HG03520 (cell line): ENCODE measurements around the gene MCF2L.

Experiments used
- ATAC-seq: cut with Tn5 transposase; IDR thresholded peaks from one replicate; pipeline ENCODE4 v1.9.1; 2021; ENCODE audit warnings: mild to moderate bottlenecking, moderate library complexity; ENCODE audit not compliant: unreplicated experiment

MCF2L gene

DNA sequence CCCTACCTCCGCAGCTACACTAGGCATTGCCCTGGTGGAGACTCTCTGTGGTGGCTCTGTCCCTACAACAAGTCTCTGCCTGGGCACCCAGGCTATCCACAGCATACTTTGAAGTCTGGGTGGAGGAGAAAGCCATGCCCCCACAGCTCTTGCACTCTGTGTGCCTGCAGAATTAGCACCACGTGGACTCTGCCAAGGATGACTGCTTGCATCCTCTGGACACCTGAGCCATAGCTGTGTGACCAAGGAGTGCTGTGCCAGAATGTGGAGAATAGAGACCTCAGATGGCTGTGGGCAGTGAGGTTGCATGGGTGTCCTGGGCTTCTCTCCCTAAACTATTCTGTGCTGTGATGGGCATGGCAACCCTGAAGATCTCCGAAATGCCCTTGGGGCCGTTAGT is 21.2 kb upstream of the MCF2L start:
- ATAC-seq = no peak

DNA sequence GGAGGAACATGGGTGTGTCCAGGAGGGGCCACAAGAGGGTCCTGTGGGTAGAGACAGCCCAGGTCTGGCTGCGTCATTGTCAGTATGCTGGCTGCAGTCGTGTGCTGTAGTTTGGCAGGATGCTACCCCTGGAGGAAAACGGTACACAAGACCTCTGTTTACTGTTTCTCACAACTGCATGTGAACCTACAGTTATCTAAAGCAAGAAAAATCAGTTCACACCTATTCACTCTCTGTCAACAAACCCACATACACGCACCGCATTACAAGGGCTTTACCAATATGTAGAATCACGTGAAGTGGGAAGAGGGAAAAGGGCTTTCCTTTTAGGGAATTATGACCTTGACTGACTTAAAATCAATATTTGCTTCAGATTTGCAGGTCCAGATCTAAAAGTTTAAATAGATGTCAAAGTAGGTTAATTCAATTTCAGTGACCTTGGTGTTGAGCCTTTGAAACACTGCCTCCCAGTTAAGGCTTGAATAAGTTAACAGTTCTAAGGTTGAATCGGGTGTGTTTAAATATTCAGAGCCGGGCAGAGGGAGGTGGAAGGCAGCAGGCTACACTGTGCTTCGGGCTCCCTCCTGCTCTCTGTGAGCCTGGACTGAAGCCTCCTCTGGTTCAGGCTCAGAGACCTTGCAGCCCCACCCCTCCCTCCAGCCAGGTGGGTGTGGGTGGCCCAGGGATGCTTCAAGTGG is 17.2 kb upstream of the MCF2L start:
- ATAC-seq = no peak

DNA sequence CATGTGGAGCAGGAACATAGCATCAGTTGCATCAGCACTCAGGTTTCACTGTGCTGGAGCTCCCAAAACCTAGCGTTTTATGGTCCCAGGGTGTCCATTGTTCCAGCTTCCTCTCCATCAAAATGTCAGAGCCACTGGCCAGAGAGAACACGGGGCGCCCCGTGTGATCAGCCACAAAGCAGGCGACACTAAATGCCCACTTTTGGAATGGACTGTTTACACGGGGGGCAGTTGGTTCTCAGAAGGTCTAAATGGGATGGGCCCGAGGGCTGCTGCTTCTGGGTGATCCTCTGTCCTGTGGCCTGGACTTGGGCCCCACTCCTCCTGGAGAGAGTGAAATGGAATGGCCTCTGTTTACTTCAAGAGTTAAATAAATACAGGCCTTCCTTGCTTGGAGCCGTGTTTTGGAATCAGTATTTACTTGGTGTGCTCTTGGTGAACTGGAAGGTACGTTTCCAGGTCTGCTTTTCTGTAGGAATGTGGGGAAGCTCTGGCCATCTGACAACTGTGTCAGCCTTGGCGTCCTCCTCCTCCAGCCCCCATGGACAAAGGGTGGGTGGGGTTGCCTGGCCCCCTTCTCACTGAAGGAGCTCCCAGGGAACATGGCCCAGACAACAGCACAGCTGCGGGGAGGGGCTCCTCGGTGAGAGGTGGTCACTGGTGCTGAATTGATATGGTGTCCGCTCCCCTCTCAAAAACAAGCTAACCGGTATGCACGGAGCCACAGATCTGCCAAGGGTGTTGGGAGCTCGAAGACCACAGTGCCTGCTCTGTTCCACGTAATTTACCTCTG is 16.1 kb upstream of the MCF2L start:
- ATAC-seq = no peak

DNA sequence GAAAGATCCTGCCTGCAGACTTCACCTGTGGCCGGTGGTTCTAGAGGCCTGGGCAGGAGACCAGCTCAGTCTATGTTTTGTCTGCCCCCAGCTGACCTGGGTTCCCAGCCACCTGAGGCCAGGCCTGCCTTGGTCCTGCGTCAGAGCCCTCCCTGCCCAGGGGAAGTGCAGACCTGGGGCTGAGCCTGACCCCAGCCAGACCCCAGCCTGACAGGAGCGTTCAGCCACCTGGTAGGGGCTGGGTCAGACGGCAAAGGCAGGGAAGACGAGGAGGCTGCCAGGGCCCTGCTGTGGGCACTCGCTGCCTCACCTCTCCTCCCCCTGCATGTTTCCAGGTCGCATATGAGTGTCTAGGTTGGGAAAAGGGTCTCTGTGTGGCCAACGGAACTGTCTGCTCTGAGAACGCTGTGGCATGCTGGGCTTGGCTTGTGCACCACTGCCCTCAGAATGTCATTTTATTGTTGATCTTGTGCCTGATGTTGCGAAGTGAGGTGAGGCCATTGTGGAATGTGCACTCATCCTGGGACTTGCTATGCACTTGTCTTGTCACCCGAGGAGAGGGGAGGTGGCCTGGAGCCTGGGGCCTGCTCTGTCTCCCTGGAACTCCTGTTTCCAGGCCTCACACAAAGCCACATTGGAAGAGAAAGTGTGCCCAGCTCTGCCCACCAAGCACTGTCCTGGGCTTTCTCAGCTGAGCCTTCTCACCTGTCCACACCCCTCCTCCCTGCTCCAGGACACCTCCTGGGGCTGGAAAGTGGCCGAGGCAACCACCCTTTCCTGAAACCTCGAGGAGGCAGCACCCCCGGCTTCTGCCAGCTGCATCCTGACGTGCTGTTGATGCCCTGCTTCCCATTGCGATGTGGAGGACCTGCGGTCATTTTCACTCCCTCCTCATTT is 15.2 kb upstream of the MCF2L start:
- ATAC-seq = no peak

DNA sequence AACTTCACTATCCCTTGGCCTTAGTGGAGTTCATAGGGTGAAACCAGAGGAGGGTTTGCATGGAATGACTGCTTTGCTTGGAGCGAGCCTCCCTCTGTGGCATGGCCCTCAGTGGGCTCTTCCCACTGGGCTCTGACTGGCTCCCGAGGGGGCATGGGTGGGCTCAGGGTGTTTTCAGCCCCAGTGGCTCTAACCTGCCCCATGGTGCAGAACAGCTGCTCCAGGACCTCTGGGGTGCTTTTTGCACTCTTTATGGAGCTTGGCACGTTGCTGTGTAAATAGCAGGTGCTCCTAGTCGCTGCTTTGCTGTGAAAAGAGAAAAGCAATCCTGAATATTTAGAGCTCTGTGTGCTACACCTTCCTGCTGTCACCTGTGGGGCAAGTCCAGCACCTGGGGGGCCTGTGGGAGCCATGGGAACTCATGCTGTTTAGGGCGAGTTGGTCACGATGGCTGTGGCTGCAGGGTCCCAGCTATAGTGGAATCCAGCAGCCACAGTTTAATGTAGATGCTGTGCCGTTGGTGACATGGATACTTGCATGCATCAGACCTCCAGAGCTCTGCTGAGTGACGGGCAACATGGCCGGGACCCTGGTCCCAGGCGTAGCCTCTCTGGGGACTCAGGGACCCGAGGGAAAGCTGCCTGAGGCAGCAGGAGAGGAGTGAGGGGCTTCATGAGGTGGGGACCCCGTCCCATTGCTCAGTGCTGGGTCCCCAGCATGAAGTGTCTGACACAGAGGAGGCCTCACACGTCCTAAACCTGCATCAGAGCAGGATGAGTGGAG is 14.3 kb upstream of the MCF2L start:
- no peak for ATAC-seq

DNA sequence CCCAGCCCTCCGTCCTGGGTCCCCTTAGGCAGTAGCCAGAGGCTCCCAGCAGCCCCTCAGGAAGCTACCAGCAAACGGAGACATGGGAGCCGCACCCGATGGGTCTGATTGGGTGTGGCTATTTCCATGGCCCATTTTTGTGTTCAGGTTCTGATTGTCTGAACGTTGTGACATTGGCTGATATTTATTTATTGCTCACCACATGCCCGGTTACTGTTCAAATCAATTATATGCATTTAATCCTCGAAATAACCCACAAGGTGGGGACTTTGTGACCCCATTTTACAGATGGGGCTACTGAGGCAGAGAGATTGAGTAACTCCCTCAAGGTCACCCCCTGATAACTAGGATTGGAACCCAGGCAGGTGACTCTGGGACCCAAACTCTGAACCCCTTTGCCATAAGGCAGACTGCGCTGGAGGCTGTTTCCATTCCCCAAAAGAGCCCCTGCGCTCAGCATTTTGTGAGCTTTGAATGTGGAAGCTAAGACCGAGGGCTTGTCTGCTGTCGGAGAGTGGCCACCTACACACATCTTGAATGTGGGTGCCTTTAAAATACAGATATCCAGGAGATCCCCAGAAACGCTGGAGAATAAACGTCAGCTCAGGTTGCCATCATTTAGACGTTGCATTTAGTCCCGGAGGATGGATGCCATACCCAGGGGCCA is 13.6 kb upstream of the MCF2L start:
- no peak for ATAC-seq

DNA sequence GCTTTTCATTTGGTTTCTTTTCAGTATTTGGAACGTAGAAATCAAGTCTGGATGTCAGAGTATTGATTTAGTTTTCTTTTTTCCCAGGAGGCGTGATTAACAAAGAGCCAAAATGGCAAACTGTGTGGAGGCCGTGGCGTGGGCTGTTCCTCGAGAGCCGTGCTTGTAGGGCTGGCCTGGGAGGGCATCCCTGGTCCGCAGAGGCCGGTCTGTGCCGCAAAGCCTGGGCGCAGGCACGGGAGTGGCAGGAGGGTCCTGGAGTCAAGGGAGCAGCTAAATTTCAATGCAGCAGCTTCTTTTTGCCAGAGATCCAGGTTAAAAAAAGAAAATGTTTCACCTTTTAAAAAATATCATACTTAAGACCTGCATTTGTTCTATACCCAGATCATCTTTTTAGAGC is 13.1 kb upstream of the MCF2L start:
- ATAC-seq = no peak

DNA sequence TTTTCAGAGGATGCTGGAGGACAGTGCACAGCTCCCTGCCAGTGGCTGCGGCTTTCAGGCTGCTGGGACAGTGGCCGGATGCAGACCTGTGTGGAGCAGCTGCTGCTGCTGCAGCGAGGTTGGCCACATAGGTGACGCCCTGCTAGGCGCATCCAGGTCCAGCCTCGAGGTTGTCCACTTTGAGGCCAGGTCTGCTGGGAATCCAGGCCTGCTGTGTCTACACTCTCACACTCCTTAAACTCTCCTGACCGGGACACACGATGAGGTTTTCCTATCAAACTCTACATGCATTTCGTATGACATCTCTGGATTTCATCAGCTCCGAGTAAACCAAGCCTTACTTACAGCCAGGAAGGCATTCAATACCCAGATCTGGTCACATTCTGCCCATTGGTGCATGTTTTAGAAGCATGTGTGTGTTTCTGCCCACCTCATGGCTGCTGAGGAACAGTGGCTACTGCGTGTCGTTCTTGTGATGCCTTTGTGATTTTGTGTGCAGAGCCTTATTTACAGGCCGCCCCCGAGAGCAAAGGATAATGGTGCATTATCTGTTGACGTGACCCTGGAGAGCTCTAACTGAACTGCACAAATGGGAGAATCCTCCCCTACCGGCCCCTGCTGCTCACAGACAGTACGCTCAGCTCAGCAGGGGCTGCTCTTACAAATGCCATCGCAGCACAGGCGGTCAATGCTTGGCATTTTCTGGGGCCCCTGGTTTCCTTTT is 12.3 kb upstream of the MCF2L start:
- no peak for ATAC-seq

DNA sequence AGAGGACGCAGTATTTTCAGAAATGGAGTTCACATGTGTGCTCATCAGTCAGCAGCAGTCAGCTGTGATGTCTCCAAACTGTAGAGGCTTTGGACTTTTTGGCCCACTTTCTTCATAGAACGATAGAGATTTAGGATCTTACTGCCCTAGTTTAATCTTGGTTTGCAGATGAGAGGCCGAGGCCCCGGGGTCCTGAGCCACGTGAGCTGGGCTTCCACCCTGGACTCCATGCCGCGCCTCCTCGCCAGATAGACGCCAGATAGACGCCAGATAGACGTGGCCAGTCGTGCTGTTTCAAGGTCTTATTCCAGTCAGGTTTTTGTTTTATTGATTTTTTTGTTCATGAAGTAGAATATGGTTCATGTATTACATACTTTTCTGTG is 11.7 kb upstream of the MCF2L start:
- no peak for ATAC-seq

DNA sequence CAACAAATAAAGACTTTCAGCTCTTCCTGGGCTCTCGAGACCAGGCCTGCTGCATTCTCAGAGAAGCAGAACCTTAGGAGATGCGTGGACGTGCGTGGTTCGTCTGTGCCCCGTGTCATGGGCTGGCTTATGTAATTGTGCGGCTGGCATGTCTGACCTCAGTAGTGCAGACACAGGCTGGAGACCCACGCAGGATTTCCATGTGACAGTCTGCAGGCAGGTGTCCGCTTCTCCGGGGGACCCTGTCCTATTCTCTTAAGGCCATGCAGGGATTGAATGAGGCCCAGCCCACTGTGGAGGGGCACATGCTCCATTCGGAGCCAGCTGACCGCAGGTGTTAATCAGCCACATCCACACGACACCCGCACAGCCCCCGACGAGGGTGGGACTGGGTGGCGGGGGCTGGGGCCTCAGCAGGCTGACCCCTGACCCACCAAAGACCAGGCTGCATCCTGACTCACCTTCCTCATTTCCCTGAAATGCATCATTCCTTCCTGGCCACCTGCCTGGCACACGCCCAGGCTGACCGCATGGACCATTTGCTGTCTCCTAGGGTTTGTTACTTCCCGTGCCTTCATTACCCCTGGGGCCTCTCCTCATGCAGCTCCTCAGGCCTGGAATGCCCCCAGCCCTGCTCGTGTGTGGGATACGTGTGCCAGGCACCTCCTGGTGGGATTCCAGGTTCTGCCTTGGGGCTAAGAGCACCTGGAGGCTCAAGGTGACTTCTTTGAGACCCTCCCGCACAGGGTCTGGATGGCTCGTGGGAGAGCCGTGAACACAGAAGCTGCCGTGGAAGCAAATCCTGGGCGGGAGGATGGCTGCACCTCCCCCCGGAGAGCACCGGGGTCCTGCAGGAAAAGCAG is 10.7 kb upstream of the MCF2L start:
- ATAC-seq = no peak

DNA sequence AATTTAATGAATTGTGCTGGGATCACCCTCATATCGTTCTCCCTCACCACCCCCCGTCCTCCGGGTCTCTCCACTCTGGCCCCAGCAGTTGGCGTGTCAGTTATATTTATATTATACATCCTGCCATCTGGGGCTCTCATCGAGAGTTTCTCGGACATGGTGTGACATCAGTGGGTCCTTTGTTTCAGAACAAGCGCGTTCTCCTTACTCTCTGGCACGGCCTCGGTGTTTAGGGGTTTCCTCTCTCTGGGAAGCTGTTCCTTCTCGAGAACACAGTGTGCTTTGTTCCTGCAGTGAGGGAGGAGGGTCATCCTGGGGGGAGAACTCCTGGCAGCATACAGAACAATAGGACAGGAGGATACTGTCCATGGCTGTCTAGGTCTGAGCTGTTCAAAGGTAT is 9.8 kb upstream of the MCF2L start:
- ATAC-seq = no peak

DNA sequence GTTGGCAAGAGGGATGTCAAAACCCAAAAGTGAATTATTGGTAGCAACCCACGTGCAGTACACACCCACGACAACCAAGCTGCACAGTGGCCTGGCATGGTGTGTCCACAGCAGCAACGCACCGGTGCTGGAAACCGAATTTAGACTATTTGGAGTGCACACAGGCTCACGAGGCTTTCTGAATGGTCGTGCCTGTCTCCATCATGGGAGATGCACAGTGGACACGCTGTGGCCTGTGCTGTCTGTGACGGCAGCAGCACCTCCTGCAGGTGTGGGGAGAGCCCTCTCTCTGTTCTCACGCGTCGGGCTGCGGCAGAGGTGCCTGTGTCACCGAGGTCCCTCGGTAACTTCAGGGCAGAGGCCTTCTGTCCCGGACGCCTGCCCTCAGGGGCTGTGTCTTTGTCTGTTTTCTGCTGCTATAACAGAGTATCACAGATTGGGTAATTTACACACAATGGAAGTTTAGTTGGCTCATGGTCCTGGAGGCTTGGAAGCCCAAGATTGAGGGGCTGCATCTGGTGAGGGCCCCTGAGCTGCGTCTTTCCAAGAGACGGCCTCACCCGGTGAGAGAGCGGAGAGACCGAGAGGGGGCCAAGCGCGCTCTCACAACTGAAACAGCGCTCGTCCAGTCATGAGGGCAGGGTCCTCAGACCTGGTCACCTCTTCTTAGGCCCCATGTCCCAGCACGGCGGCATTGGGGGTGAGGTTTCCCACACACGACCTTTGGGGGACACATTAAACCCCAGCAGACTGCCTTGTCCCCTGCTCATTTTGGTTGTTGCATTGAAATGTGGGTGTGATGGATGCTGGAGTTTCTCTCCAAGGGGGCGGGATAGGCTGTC is 9.1 kb upstream of the MCF2L start:
- no peak for ATAC-seq

DNA sequence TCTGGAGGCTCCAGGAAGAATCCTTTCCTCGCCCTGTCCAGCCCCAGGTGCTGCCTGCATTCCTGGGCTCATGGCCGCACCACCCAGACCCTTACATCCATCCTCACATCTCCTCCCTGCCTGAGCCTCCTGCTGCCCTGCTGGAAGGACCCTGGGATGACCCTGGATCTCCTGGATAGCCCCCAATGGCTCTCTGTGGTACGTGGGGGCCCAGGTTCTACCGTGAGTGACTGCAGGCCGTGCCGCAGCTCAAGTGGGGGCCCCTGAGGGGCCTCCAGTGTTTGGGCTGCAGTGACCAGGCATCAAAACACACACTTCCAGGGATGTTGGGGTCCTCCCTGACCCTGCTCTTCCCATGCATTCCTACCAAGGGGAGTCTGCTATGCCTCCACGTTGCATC is 8.3 kb upstream of the MCF2L start:
- ATAC-seq = no peak

DNA sequence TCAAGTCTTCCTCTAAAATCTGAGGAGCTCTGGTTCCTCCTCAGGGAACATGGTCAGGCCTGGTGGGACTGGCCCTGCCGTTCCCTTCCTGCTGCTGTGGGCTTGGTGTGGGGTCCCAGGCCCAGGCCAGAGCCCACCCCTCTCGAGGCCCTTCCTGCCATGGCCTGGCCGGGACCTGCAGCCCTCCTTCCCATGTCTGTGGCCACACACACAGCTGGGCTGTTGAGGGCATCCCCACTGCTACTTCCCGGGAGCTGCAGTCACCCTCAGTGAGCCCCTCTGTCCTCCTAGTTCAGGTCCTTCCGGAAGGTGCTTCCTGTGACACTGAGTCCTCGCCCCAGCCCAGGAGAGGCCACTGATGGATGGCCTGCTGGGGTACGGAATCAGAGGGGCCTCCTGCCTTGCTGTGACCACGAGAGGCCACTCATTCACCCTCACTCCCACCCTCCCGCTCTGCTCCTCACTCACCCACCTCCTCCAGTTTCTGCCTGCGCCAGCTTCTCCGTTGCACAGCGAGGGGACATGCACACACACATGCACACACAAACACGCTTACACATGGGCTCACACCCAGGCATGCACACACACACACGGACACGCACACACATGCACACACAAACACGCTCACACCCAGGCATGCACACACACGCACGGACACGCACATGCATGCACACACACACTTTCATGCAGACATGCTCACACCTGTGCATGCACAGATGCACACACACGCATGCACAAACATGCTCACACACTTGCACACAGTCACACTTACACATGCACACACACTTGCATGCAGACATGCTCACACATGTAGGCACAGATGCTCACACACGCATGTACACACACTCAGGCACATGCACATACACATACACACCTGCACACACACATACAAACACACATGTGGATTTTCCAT is 7.3 kb upstream of the MCF2L start:
- no peak for ATAC-seq

DNA sequence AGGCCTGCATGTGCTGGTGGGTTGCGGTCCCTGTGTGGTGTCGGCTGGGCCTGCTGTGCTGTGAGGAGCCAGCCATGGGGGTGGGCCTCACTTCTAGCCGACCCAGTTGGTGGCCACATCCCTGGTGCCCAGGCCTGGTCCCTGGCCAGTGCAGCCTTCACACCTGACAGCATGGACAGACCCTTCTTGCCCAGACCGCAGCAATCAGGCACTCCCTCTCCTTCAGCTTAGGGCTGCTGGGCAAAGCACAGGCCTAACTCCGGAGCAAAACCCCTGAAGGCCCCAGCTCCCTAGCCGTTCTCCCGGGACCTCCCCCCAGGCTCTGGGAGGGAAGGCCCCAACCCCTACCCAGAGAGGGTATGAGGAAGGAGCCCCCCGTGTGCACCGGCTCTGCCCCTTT is 6.6 kb upstream of the MCF2L start:
- no peak for ATAC-seq

DNA sequence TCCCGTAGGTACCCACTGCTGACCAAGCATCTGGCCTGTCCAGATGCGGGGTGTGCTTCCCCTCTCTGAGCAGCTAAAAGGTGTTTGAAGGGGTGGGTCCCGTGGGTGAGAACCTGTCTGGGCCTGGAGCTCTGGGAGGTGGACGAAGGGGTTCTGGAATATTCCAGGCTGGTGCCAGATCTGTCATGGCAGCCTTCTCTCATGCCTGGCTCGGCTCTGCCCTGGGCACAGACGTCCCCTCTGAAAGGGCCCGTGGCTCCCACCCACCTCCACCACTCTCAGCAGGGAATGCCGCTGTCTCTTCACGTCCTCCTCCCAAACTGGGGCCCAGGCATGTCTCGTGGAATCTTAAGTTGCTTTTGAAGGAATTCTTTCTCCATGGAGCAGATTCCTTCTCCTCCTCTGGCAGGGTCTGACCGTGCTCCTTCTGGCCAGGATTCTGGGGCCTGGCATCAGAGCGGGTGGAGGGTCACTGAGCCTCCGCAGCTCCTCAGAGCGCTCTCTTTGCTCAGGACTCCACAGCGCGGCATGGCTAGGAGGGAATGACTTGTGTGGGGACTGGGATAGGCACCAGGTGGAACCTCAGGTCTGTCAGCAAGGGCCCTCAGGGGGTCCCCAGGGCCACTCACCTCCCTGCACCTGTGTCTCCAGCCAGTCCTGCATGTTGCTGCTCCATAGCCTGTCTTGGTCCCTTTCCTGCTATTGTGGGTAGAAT is 5.9 kb upstream of the MCF2L start:
- ATAC-seq = no peak
